Measurements from ENCODE around the gene MAP4K2. TPM values are rescaled to one million over a fixed set of nuclear protein-coding genes. Genes with fewer than 3 reads are reported as not detected.

The MAP4K2 gene
- polyA plus RNA-seq, 1 donor, result 9.2 TPM

GRCh38 chr11:64813826-64814225 lies 10.8 kb upstream of the MAP4K2 start:
- DNase-seq (ENCODE audit: low read depth), result no peak

- no peak for DNase-seq (ENCODE audit: low read depth)
Observed at GRCh38 chr11:64810891-64811272, 7.9 kb upstream of the MAP4K2 start.

- DNase-seq (ENCODE audit: low read depth), result peak; percentile 77
Observed at GRCh38 chr11:64810271-64810890, 7.4 kb upstream of the MAP4K2 start, which contains the start of gene MEN1. Gene MEN1 (minus strand): TSS chr11:64810551. CDS start chr11:64810109, 442 bp downstream.

- DNase-seq (ENCODE audit: low read depth), result no peak
Observed at GRCh38 chr11:64809781-64810241, 6.8 kb upstream of the MAP4K2 start.

GRCh38 chr11:64805481-64805880 lies 2.5 kb upstream of the MAP4K2 start:
- DNase-seq (ENCODE audit: low read depth), result no peak

GRCh38 chr11:64804346-64805210 lies 1.6 kb upstream of the MAP4K2 start:
- no peak for DNase-seq (ENCODE audit: low read depth)

GRCh38 chr11:64803846-64804345 lies 882 bp upstream of the MAP4K2 start:
- no peak for DNase-seq (ENCODE audit: low read depth)

GRCh38 chr11:64802370-64803157 lies 450 bp downstream of the MAP4K2 start:
- DNase-seq (ENCODE audit: low read depth), result no peak

GRCh38 chr11:64801561-64802369 lies 1.2 kb downstream of the MAP4K2 start:
- DNase-seq (ENCODE audit: low read depth), result no peak

- no peak for DNase-seq (ENCODE audit: low read depth)
Observed at GRCh38 chr11:64801158-64801464, 1.9 kb downstream of the MAP4K2 start.

- no peak for DNase-seq (ENCODE audit: low read depth)
Observed at GRCh38 chr11:64800303-64801157, 2.5 kb downstream of the MAP4K2 start.

- DNase-seq (ENCODE audit: low read depth), result no peak
Observed at GRCh38 chr11:64799623-64800302, 3.3 kb downstream of the MAP4K2 start.

GRCh38 chr11:64799256-64799622 lies 3.8 kb downstream of the MAP4K2 start:
- no peak for DNase-seq (ENCODE audit: low read depth)

- no peak for DNase-seq (ENCODE audit: low read depth)
Observed at GRCh38 chr11:64796757-64797541, 6.1 kb downstream of the MAP4K2 start.

- DNase-seq (ENCODE audit: low read depth), result no peak
Observed at GRCh38 chr11:64796047-64796756, 6.8 kb downstream of the MAP4K2 start.

GRCh38 chr11:64794526-64794925 lies 8.5 kb downstream of the MAP4K2 start:
- DNase-seq (ENCODE audit: low read depth), result no peak

GRCh38 chr11:64793271-64794160 lies 9.5 kb downstream of the MAP4K2 start:
- DNase-seq (ENCODE audit: low read depth), result no peak
